Trophoblast cell (in vitro differentiated cells and primary cell): ENCODE data around the gene TRIM71.
"Not testable (repeated sequence)": the region's sequence is repeated elsewhere in the genome, so short reads cannot be mapped to it uniquely, and the experiment has no call there.

Experiments
- DNase-seq, 2 donors: peaks; one replicate each; pipeline ENCODE4 v3.0.0-alpha.2; 2016
- H2AFZ ChIP-seq: 2 replicates; pipeline ENCODE4 v1.6.1; 2013; ENCODE audit warnings: low read length, moderate library complexity, mild to moderate bottlenecking; ENCODE audit not compliant: insufficient read depth, poor library complexity
- H2AK5ac ChIP-seq: 2 replicates; pipeline ENCODE4 v1.6.1; 2013; ENCODE audit warnings: mild to moderate bottlenecking, low read length
- H2BK120ac ChIP-seq: 2 replicates; pipeline ENCODE4 v1.6.1; 2013; ENCODE audit warnings: low read length, mild to moderate bottlenecking, moderate library complexity; ENCODE audit not compliant: insufficient read depth, poor library complexity
- H2BK12ac ChIP-seq: 2 replicates; pipeline ENCODE4 v1.6.1; 2013; ENCODE audit warnings: mild to moderate bottlenecking, low read length, moderate library complexity
- H2BK5ac ChIP-seq: 2 replicates; pipeline ENCODE4 v1.6.1; 2013; ENCODE audit warnings: low read length, low read depth, moderate library complexity, mild to moderate bottlenecking; ENCODE audit not compliant: poor library complexity
- H3K14ac ChIP-seq: 2 replicates; pipeline ENCODE4 v1.6.1; 2013; ENCODE audit warnings: mild to moderate bottlenecking, low read length
- H3K18ac ChIP-seq: 2 replicates; pipeline ENCODE4 v1.6.1; 2013; ENCODE audit warnings: mild to moderate bottlenecking, low read length
- H3K23ac ChIP-seq: 2 replicates; pipeline ENCODE4 v1.6.1; 2013; ENCODE audit warnings: low read length
- H3K27ac ChIP-seq: 2 replicates; pipeline ENCODE4 v1.5.1; 2013; ENCODE audit warnings: low read depth, mild to moderate bottlenecking, inconsistent platforms, low read length, moderate library complexity
- H3K27me3 ChIP-seq: 2 replicates; pipeline ENCODE4 v1.6.1; 2013; ENCODE audit warnings: inconsistent platforms, mild to moderate bottlenecking, low read length, moderate library complexity; ENCODE audit not compliant: insufficient read depth
- H3K36me3 ChIP-seq, 2 experiments: 1 replicate in 1 of 2; 2 replicates in 1 of 2; pipeline ENCODE4 v1.6.1; 2013; ENCODE audit warnings: low read length in 2 of 2, mild to moderate bottlenecking in 2 of 2, moderate library complexity in 1 of 2; ENCODE audit not compliant: insufficient read depth in 2 of 2, control insufficient read depth in 1 of 2
- H3K4ac ChIP-seq: 2 replicates; pipeline ENCODE4 v1.6.1; 2013; ENCODE audit warnings: low read depth, mild to moderate bottlenecking, low read length, moderate library complexity
- H3K4me1 ChIP-seq, 2 experiments: 1 replicate in 1 of 2; 2 replicates in 1 of 2; pipeline ENCODE4 v1.6.1; 2013; ENCODE audit warnings: low read length in 2 of 2, mild to moderate bottlenecking in 2 of 2, moderate library complexity in 1 of 2; ENCODE audit not compliant: insufficient read depth in 2 of 2, control insufficient read depth in 1 of 2
- H3K4me2 ChIP-seq: 2 replicates; pipeline ENCODE4 v1.6.1; 2013; ENCODE audit warnings: inconsistent platforms, mild to moderate bottlenecking, low read length, moderate library complexity
- H3K4me3 ChIP-seq: 2 replicates; pipeline ENCODE4 v1.5.1; 2013; ENCODE audit warnings: mild to moderate bottlenecking, low read depth, low read length, inconsistent platforms
- H3K79me1 ChIP-seq: one replicate; pipeline ENCODE4 v1.6.1; 2013; ENCODE audit warnings: low read length
- H3K79me2 ChIP-seq: 2 replicates; pipeline ENCODE4 v1.6.1; 2013; ENCODE audit warnings: low read length, mild to moderate bottlenecking; ENCODE audit not compliant: control insufficient read depth, insufficient read depth, poor library complexity
- H3K9ac ChIP-seq: 2 replicates; pipeline ENCODE4 v1.6.1; 2013; ENCODE audit warnings: mild to moderate bottlenecking, low read length
- H3K9me3 ChIP-seq: 2 replicates; pipeline ENCODE4 v1.6.1; 2013; ENCODE audit warnings: low read depth, mild to moderate bottlenecking, control low read depth, inconsistent platforms, low read length; ENCODE audit not compliant: insufficient read depth
- H4K12ac ChIP-seq: 2 replicates; pipeline ENCODE4 v1.6.1; 2013; ENCODE audit warnings: low read depth, mild to moderate bottlenecking, low read length, moderate library complexity
- H4K8ac ChIP-seq: 2 replicates; pipeline ENCODE4 v1.6.1; 2013; ENCODE audit warnings: low read depth, mild to moderate bottlenecking, low read length, moderate library complexity
- H4K91ac ChIP-seq: one replicate; pipeline ENCODE4 v1.6.1; 2013; ENCODE audit warnings: low read depth, mild to moderate bottlenecking, low read length, moderate library complexity
- WGBS: extraction: QIAGEN DNeasy Blood & Tissue Kit; methylation state at CpG from one replicate; pipeline ENCODE4 v1.1.7; 2013; ENCODE audit warnings: missing lambda C conversion rate; ENCODE audit not compliant: insufficient read length, insufficient coverage; ENCODE audit errors: extremely low coverage; 5-methylcytosine and 5-hydroxymethylcytosine counted together

The TRIM71 gene

GRCh38 chr3:32781211-32781968 is 36.4 kb upstream of the TRIM71 start:
- Histone ChIP-seq H3K4me1 (peaks cover 4% of the 10 kb centered on the region in 2 experiments), H3K9ac (peak overlapping the region; percentile 46), H3K79me1 (peaks cover 8% of the 10 kb centered on the region), H2BK5ac (peak overlapping the region; percentile 2), H3K36me3 (no peaks in the 10 kb centered on the region), H2BK120ac (peak overlapping the region; percentile 1), H3K4ac (no peak overlapping the region), H3K79me2 (no peaks in the 10 kb centered on the region), H3K23ac (no peak overlapping the region), H3K9me3 (no peaks in the 10 kb centered on the region), H3K27ac (peak overlapping the region; percentile 77), H3K18ac (no peak overlapping the region), H2AFZ (no peak overlapping the region), H2BK12ac (no peak overlapping the region), H3K27me3 (no peaks in the 10 kb centered on the region), H4K12ac (no peak overlapping the region), H2AK5ac (no peak overlapping the region), H3K14ac (no peak overlapping the region), H4K8ac (no peak overlapping the region), H4K91ac (peak overlapping the region; percentile 7), H3K4me2 (peak overlapping the region; percentile 89), H3K4me3 (peak overlapping the region; percentile 74)
- peak; percentile 95 for DNase-seq
- no CpG with 5 or more reads among the region's 59 CpGs for WGBS

GRCh38 chr3:32781969-32782270 is 35.9 kb upstream of the TRIM71 start:
- not testable (repeated sequence) for H2BK5ac ChIP-seq, H3K9me3 ChIP-seq, H2BK12ac ChIP-seq, H3K79me2 ChIP-seq, H4K12ac ChIP-seq, H3K4me1 ChIP-seq, H3K23ac ChIP-seq, H3K27me3 ChIP-seq, H3K4ac ChIP-seq, H2AFZ ChIP-seq, H4K91ac ChIP-seq, H3K4me3 ChIP-seq, H3K9ac ChIP-seq, H3K27ac ChIP-seq, DNase-seq, H3K79me1 ChIP-seq, H3K36me3 ChIP-seq, H3K14ac ChIP-seq, H3K18ac ChIP-seq, H2BK120ac ChIP-seq, H3K4me2 ChIP-seq
- no CpG with 5 or more reads among the region's 9 CpGs for WGBS
- Histone ChIP-seq H2AK5ac (peak overlapping the region; percentile 47), H4K8ac (peak overlapping the region; percentile 31)

- no peak overlapping the region for H3K27ac ChIP-seq
- H3K9me3 ChIP-seq, result no peaks in the 10 kb centered on the region
- peak overlapping the region; percentile 31 for H4K8ac ChIP-seq
- WGBS, result no CpG with 5 or more reads among the region's 3 CpGs
- no peak for DNase-seq
- H2BK12ac ChIP-seq, result peak overlapping the region; percentile 65
- no peak overlapping the region for H3K4me2 ChIP-seq
- H3K4me1 ChIP-seq, result peaks cover 4% of the 10 kb centered on the region in 2 experiments
- no peak overlapping the region for H3K18ac ChIP-seq
- no peak overlapping the region for H3K14ac ChIP-seq
- H3K4me3 ChIP-seq, result no peak overlapping the region
- H4K12ac ChIP-seq, result no peak overlapping the region
- no peak overlapping the region for H3K9ac ChIP-seq
- H3K4ac ChIP-seq, result peak overlapping the region; percentile 33
- peak overlapping the region; percentile 47 for H2AK5ac ChIP-seq
- H3K27me3 ChIP-seq, result no peaks in the 10 kb centered on the region
- H2BK120ac ChIP-seq, result no peak overlapping the region
- no peaks in the 10 kb centered on the region for H3K79me2 ChIP-seq
- peaks cover 8% of the 10 kb centered on the region for H3K79me1 ChIP-seq
- H2BK5ac ChIP-seq, result no peak overlapping the region
- no peak overlapping the region for H3K23ac ChIP-seq
- H3K36me3 ChIP-seq, result no peaks in the 10 kb centered on the region
- H4K91ac ChIP-seq, result no peak overlapping the region
- H2AFZ ChIP-seq, result no peak overlapping the region
Measured at GRCh38 chr3:32782407-32782806, 35.4 kb upstream of the TRIM71 start.

GRCh38 chr3:32791833-32792232 is 26.0 kb upstream of the TRIM71 start:
- no CpG with 5 or more reads among the region's 3 CpGs for WGBS
- Histone ChIP-seq H3K9ac (no peak overlapping the region), H4K12ac (no peak overlapping the region), H3K4me1 (peaks cover 10 to 14% of the 10 kb centered on the region in 2 experiments), H3K18ac (no peak overlapping the region), H2BK12ac (no peak overlapping the region), H3K79me2 (no peaks in the 10 kb centered on the region), H2BK120ac (no peak overlapping the region), H3K27ac (no peak overlapping the region), H4K91ac (no peak overlapping the region), H2BK5ac (no peak overlapping the region), H3K4ac (no peak overlapping the region), H3K36me3 (no peaks in the 10 kb centered on the region), H4K8ac (no peak overlapping the region), H3K9me3 (no peaks in the 10 kb centered on the region), H3K23ac (no peak overlapping the region), H3K14ac (no peak overlapping the region), H2AK5ac (no peak overlapping the region), H3K4me2 (no peak overlapping the region), H3K27me3 (no peaks in the 10 kb centered on the region), H3K4me3 (no peak overlapping the region), H2AFZ (no peak overlapping the region), H3K79me1 (peaks cover 1% of the 10 kb centered on the region)
- no peak for DNase-seq
